Left lung (tissue), 10 donors: ENCODE results near the gene GRN. TPM values are rescaled to one million over a fixed set of nuclear protein-coding genes. Genes with fewer than 3 reads are reported as not detected.

Source experiments
- ATAC-seq: fragments of 200-7000 bp; cut with Tn5 transposase; one replicate; pipeline ENCODE4 v1.9.1; 2020; ENCODE audit warnings: moderate library complexity
- DNase-seq, 4 donors: peaks; one replicate each; pipeline ENCODE4 v3.0.0-alpha.2; 2013 to 2020
- H3K27ac ChIP-seq, 2 donors: fragments of 200-600 bp; sonication (generic) in 1 of 2; one replicate each; pipeline versions ENCODE4 v1.5.0 to v1.8.0; 2020 to 2021
- H3K27me3 ChIP-seq, 2 donors: fragments of 200-600 bp; sonication (generic) in 1 of 2; one replicate each; pipeline versions ENCODE4 v1.5.0 to v1.8.0; 2020 to 2021
- H3K36me3 ChIP-seq, 2 donors: fragments of 200-600 bp; sonication (generic) in 1 of 2; one replicate each; pipeline versions ENCODE4 v1.5.0 to v1.8.0; 2020 to 2021
- H3K4me1 ChIP-seq, 2 donors: fragments of 200-600 bp; one replicate each; pipeline ENCODE4 v1.8.0; 2021
- H3K4me3 ChIP-seq, 2 donors: fragments of 200-600 bp; sonication (generic) in 1 of 2; one replicate each; pipeline versions ENCODE4 v1.5.0 to v1.8.0; 2020 to 2021; ENCODE audit warnings: mild to moderate bottlenecking in 1 of 2
- H3K9me3 ChIP-seq, 2 donors: fragments of 200-600 bp; sonication (generic) in 1 of 2; one replicate each; pipeline versions ENCODE4 v1.5.0 to v1.8.0; 2020 to 2021
- intact Hi-C, 2 donors: fragments of 100-400 bp; cut with DNase I; formaldehyde crosslinking; loops; one replicate each; pipeline versions ENCODE4 v1.11.2 to v1.14.2; 2022
- polyA plus RNA-seq, 6 donors: library from polyadenylated mRNA; unstranded; fragments of 120-200 nt; gene quantifications; one replicate each; pipeline ENCODE4 v1.2.1, GENCODE V29; 2013; ENCODE audit not compliant: insufficient read length in 6 of 6
- total RNA-seq, 2 donors: library from RNA; stranded (reverse); fragmentation: NEBNext Ultra II Directional; extraction: Animal tissue kit (Norgen Biotek cat#: 25700); gene quantifications; one replicate each; pipeline ENCODE4 v1.2.1, GENCODE V29; 2021
- TF ChIP-seq, protein P1 (sequence below), 2 donors: fragments of 200-600 bp; sonication (generic) in 1 of 2; IDR thresholded peaks; one replicate each; pipeline versions ENCODE4 v1.5.0 to v1.8.0; 2021; ENCODE audit warnings: antibody characterized with exemption in 2 of 2
- donor health status: DM: no; HTN: yes; CAD: no.
- donor health status: DM: no; HTN: no; CAD: no.

GRN gene
- total and polyA plus RNA-seq, 8 donors, result 199 to 616 (median 235) TPM

DNA sequence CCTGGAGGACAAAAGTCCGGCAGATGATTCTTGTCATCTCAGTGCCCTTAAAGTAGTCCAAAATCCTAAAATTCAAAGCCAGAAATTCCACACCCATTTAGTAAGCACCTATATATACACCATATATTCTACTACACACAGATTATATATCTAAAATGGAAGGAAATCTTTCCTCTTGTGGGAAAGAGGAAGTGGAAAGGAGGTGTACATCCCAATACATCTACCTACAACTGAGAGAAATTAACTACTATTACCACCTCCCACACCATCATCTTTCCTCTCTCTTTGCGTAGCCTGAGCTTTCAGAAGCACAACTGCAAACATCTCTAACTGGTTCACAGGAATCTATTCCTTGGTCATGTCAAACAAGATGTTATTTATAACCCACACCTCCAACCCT lies 49.7 kb downstream of the GRN start:
- Histone ChIP-seq H3K4me3 (no peak overlapping the region), H3K4me1 (no peaks in the 10 kb centered on the region), H3K36me3 (peaks cover 0 to 32% of the 10 kb centered on the region in 2 donors), H3K9me3 (no peaks in the 10 kb centered on the region), H3K27me3 (no peaks in the 10 kb centered on the region), H3K27ac (no peak overlapping the region)
- TF ChIP-seq, protein P1, sequence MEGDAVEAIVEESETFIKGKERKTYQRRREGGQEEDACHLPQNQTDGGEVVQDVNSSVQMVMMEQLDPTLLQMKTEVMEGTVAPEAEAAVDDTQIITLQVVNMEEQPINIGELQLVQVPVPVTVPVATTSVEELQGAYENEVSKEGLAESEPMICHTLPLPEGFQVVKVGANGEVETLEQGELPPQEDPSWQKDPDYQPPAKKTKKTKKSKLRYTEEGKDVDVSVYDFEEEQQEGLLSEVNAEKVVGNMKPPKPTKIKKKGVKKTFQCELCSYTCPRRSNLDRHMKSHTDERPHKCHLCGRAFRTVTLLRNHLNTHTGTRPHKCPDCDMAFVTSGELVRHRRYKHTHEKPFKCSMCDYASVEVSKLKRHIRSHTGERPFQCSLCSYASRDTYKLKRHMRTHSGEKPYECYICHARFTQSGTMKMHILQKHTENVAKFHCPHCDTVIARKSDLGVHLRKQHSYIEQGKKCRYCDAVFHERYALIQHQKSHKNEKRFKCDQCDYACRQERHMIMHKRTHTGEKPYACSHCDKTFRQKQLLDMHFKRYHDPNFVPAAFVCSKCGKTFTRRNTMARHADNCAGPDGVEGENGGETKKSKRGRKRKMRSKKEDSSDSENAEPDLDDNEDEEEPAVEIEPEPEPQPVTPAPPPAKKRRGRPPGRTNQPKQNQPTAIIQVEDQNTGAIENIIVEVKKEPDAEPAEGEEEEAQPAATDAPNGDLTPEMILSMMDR (IDR thresholded peaks at IDR 0.05), result no peak
- intact Hi-C loops, result loop anchor here in 1 of 2 donors (10.0 kb wide), 1 partner anchor 110 kb away; the partner anchor contains the start of gene GPATCH8
- ATAC-seq, result no peak
- no peak for DNase-seq

DNA sequence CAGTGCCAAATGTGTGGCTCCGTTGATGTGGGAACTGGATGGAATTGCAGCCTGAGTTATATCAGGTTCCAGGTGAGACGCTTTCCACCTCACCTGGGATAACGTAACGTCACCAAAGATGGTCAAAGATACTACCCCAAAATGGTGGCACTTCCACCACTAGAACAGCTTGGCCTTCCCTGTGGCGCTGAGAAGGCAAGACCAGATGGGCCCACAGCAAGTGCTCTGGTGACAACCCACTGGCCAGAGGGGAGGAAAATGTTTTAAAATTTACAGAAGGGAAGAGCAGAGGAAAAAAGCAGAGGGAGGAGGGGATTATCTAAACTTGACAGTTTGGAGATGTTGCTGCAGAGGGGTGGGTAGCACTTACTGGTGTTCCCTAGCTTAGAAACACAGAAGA lies 51.8 kb downstream of the GRN start:
- Histone ChIP-seq H3K4me1 (no peaks in the 10 kb centered on the region), H3K36me3 (peaks cover 0 to 53% of the 10 kb centered on the region in 2 donors), H3K4me3 (no peak overlapping the region), H3K27ac (no peak overlapping the region), H3K9me3 (no peaks in the 10 kb centered on the region), H3K27me3 (no peaks in the 10 kb centered on the region)
- DNase-seq, result no peak
- intact Hi-C loops, result loop anchor here in 1 of 2 donors (10.0 kb wide), 1 partner anchor 108 kb away; the partner anchor contains the start of gene GPATCH8
- TF ChIP-seq, protein P1 (IDR thresholded peaks at IDR 0.05), result no peak
- ATAC-seq, result no peak

- ATAC-seq, result no peak
- Histone ChIP-seq H3K36me3 (peaks cover 0 to 59% of the 10 kb centered on the region in 2 donors), H3K27ac (no peak overlapping the region), H3K9me3 (no peaks in the 10 kb centered on the region), H3K4me1 (no peaks in the 10 kb centered on the region), H3K27me3 (no peaks in the 10 kb centered on the region), H3K4me3 (no peak overlapping the region)
- no peak for DNase-seq
- intact Hi-C loops, result loop anchor here in 1 of 2 donors (10.0 kb wide), 1 partner anchor 107 kb away; the partner anchor contains the start of gene GPATCH8
- TF ChIP-seq, protein P1 (IDR thresholded peaks at IDR 0.05), result no peak
Observed at GRCh38 chr17:44397479-44398440, 52.7 kb downstream of the GRN start.

GRCh38 chr17:44398692-44399691 lies 53.9 kb downstream of the GRN start:
- Histone ChIP-seq H3K27me3 (no peaks in the 10 kb centered on the region), H3K9me3 (no peaks in the 10 kb centered on the region), H3K36me3 (peaks cover 0 to 71% of the 10 kb centered on the region in 2 donors), H3K4me3 (no peak overlapping the region), H3K27ac (no peak overlapping the region), H3K4me1 (no peaks in the 10 kb centered on the region)
- ATAC-seq (no peak), DNase-seq (no peak)
- intact Hi-C loops, result loop anchor here in 1 of 2 donors (10.0 kb wide), 1 partner anchor 106 kb away; the partner anchor contains the start of gene GPATCH8
- TF ChIP-seq, protein P1 (IDR thresholded peaks at IDR 0.05), result no peak
